ENCODE data around the gene SNRPE.

- TF ChIP-seq EP300 (IDR thresholded peaks at IDR 0.05) (no peak), CTCF (IDR thresholded peaks at IDR 0.05) (no peak), POLR2AphosphoS5 (IDR thresholded peaks at IDR 0.05) (no peak)
Measured at GRCh38 chr1:203899869-203900714, 38.7 kb downstream of the SNRPE start.

Measured in stomach (tissue), 4 donors.